Nephron progenitor cell (in vitro differentiated cells): Measurements from ENCODE around the gene BPIFB6.

Experiments
- DNase-seq: peaks from one replicate; pipeline ENCODE4 v3.0.0; 2021
- H3K27ac Mint-ChIP-seq: 2 replicates; pipeline ENCODE4 v1.8.0; 2021; ENCODE audit warnings: mild to moderate bottlenecking, moderate library complexity, mixed read lengths
- H3K27me3 Mint-ChIP-seq: 2 replicates; pipeline ENCODE4 v1.8.0; 2021; ENCODE audit warnings: mild to moderate bottlenecking, low read depth, mixed read lengths; ENCODE audit not compliant: poor library complexity
- H3K36me3 Mint-ChIP-seq: 2 replicates; pipeline ENCODE4 v1.8.0; 2021; ENCODE audit warnings: low read depth, mixed read lengths
- H3K4me1 Mint-ChIP-seq: 2 replicates; pipeline ENCODE4 v1.8.0; 2021; ENCODE audit warnings: mixed read lengths
- H3K4me3 Mint-ChIP-seq: 2 replicates; pipeline ENCODE4 v1.8.0; 2021; ENCODE audit warnings: mild to moderate bottlenecking, moderate library complexity, mixed read lengths
- H3K9me3 Mint-ChIP-seq: 2 replicates; pipeline ENCODE4 v1.8.0; 2021; ENCODE audit warnings: mild to moderate bottlenecking, moderate library complexity, mixed read lengths
- TF ChIP-seq, protein P1 (sequence below): fragments of 200-600 bp; sonication (generic); IDR thresholded peaks from 2 replicates; pipeline ENCODE4 v1.5.0; 2021; ENCODE audit warnings: antibody characterized with exemption

BPIFB6 gene

GRCh38 chr20:33092361-33092760, 60.9 kb downstream of the BPIFB6 start:
- H3K4me1 Mint-ChIP-seq = no peaks in the 10 kb centered on the region
- no peaks in the 10 kb centered on the region for H3K9me3 Mint-ChIP-seq
- no peaks in the 10 kb centered on the region for H3K36me3 Mint-ChIP-seq
- TF ChIP-seq, protein P1, sequence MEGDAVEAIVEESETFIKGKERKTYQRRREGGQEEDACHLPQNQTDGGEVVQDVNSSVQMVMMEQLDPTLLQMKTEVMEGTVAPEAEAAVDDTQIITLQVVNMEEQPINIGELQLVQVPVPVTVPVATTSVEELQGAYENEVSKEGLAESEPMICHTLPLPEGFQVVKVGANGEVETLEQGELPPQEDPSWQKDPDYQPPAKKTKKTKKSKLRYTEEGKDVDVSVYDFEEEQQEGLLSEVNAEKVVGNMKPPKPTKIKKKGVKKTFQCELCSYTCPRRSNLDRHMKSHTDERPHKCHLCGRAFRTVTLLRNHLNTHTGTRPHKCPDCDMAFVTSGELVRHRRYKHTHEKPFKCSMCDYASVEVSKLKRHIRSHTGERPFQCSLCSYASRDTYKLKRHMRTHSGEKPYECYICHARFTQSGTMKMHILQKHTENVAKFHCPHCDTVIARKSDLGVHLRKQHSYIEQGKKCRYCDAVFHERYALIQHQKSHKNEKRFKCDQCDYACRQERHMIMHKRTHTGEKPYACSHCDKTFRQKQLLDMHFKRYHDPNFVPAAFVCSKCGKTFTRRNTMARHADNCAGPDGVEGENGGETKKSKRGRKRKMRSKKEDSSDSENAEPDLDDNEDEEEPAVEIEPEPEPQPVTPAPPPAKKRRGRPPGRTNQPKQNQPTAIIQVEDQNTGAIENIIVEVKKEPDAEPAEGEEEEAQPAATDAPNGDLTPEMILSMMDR = no peak
- H3K27ac Mint-ChIP-seq = no peak overlapping the region
- H3K27me3 Mint-ChIP-seq = peaks cover 43% of the 10 kb centered on the region
- DNase-seq = no peak
- no peak overlapping the region for H3K4me3 Mint-ChIP-seq

DNA sequence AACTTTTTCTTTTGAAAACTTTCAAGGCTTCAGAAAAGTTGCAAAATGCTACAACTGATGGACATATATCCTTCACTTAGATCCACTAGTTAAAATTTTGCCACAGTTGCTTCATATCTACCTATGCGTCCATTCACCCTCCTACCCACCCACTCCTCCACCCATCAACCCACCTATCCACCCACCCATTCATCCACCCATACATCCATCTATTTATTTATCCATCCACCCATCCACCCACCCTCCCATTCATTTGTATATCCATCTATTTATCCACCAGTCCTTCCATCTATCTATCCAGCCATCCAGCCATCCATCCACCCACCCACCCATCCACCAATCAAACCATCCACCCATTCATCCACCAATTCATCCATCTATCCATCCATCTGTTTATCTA, 61.6 kb downstream of the BPIFB6 start:
- H3K27me3 Mint-ChIP-seq = peaks cover 41% of the 10 kb centered on the region

DNA sequence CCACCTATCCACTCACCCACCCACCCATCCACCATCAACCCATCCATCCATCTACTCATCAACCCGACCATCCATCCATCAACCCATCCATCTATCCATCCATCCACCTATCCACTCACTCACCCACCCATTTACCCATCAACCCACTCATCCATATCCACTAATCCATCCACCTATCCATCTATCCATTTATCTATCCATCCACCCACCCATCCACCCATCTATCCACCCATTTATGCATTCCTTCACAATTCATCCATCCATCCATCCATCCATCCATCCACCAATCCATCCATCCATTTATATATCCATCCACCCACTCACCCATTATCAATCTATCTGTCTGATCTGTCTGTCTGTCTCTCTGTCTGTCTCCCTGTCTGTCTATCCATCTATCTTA, 62.1 kb downstream of the BPIFB6 start:
- no peak overlapping the region for H3K4me3 Mint-ChIP-seq
- H3K9me3 Mint-ChIP-seq = no peaks in the 10 kb centered on the region
- TF ChIP-seq, protein P1 = no peak
- DNase-seq = no peak
- no peak overlapping the region for H3K27ac Mint-ChIP-seq
- no peaks in the 10 kb centered on the region for H3K4me1 Mint-ChIP-seq
- no peaks in the 10 kb centered on the region for H3K36me3 Mint-ChIP-seq
- H3K27me3 Mint-ChIP-seq = peaks cover 42% of the 10 kb centered on the region

More for the DNA sequence above, 61.6 kb downstream of the BPIFB6 start:
- no peaks in the 10 kb centered on the region for H3K36me3 Mint-ChIP-seq
- H3K4me3 Mint-ChIP-seq = no peak overlapping the region
- DNase-seq = no peak
- H3K4me1 Mint-ChIP-seq = no peaks in the 10 kb centered on the region
- no peaks in the 10 kb centered on the region for H3K9me3 Mint-ChIP-seq
- TF ChIP-seq, protein P1 = no peak
- no peak overlapping the region for H3K27ac Mint-ChIP-seq
